Rectal smooth muscle tissue (tissue), 1 donor: ENCODE data around the gene ARID5B.
A peak's percentile ranks its signal among the peaks of the same experiment; 100 is the strongest.

ENCODE experiments used
- H3K27ac ChIP-seq: one replicate; pipeline ENCODE4 v1.7.0; 2013; ENCODE audit warnings: low read depth, low read length, inconsistent platforms
- H3K27me3 ChIP-seq: one replicate; pipeline ENCODE4 v1.7.0; 2013; ENCODE audit warnings: low read length; ENCODE audit not compliant: control insufficient read depth, insufficient read depth
- H3K36me3 ChIP-seq: one replicate; pipeline ENCODE4 v1.7.0; 2013; ENCODE audit warnings: low read length; ENCODE audit not compliant: control insufficient read depth, insufficient read depth
- H3K4me1 ChIP-seq: one replicate; pipeline ENCODE4 v1.7.0; 2013; ENCODE audit warnings: low read length; ENCODE audit not compliant: control insufficient read depth, insufficient read depth
- H3K4me3 ChIP-seq: one replicate; pipeline ENCODE4 v1.7.0; 2013; ENCODE audit warnings: low read length
- H3K9ac ChIP-seq: one replicate; pipeline ENCODE4 v1.7.0; 2013; ENCODE audit warnings: low read length

The ARID5B gene

GRCh38 chr10:62011558-62011957, 110.1 kb downstream of the ARID5B start:
- H3K4me3 ChIP-seq: no peak overlapping the region
- no peak overlapping the region for H3K9ac ChIP-seq
- H3K36me3 ChIP-seq: peaks cover 5% of the 10 kb centered on the region
- no peaks in the 10 kb centered on the region for H3K27me3 ChIP-seq
- H3K4me1 ChIP-seq: peaks cover 3% of the 10 kb centered on the region
- no peak overlapping the region for H3K27ac ChIP-seq

DNA sequence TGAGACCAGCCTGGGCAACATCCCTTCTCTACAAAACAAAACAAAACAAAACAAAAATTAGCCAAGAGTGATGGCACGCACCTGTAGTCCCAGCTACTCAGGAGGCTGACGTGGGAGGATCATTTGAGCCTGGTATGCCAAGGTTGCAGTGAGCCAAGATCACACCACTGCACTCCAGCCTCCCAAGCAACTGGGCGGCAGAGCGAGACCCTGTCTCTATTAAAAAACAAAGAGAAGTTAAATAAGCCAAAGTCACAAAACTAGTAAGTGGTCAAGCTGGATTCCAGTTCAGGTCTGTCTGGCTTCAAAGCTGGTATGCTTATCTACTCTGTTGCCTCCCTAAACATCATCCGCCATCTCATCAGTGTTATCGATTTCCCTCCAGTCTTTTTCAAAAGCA, 110.8 kb downstream of the ARID5B start:
- H3K4me1 ChIP-seq: peaks cover 9% of the 10 kb centered on the region
- no peak overlapping the region for H3K4me3 ChIP-seq
- peaks cover 5% of the 10 kb centered on the region for H3K36me3 ChIP-seq
- H3K27ac ChIP-seq: no peak overlapping the region
- H3K9ac ChIP-seq: no peak overlapping the region
- no peaks in the 10 kb centered on the region for H3K27me3 ChIP-seq

- peaks cover 5% of the 10 kb centered on the region for H3K36me3 ChIP-seq
- no peaks in the 10 kb centered on the region for H3K27me3 ChIP-seq
- peaks cover 22% of the 10 kb centered on the region for H3K4me1 ChIP-seq
- H3K27ac ChIP-seq: no peak overlapping the region
- no peak overlapping the region for H3K9ac ChIP-seq
- H3K4me3 ChIP-seq: no peak overlapping the region
These were observed 113.0 kb downstream of the ARID5B start for GRCh38 chr10:62014510-62014909.

GRCh38 chr10:62015994-62016393, 114.5 kb downstream of the ARID5B start:
- no peak overlapping the region for H3K27ac ChIP-seq
- no peaks in the 10 kb centered on the region for H3K27me3 ChIP-seq
- no peak overlapping the region for H3K4me3 ChIP-seq
- H3K4me1 ChIP-seq: peaks cover 30% of the 10 kb centered on the region
- H3K36me3 ChIP-seq: peaks cover 5% of the 10 kb centered on the region
- H3K9ac ChIP-seq: no peak overlapping the region

DNA sequence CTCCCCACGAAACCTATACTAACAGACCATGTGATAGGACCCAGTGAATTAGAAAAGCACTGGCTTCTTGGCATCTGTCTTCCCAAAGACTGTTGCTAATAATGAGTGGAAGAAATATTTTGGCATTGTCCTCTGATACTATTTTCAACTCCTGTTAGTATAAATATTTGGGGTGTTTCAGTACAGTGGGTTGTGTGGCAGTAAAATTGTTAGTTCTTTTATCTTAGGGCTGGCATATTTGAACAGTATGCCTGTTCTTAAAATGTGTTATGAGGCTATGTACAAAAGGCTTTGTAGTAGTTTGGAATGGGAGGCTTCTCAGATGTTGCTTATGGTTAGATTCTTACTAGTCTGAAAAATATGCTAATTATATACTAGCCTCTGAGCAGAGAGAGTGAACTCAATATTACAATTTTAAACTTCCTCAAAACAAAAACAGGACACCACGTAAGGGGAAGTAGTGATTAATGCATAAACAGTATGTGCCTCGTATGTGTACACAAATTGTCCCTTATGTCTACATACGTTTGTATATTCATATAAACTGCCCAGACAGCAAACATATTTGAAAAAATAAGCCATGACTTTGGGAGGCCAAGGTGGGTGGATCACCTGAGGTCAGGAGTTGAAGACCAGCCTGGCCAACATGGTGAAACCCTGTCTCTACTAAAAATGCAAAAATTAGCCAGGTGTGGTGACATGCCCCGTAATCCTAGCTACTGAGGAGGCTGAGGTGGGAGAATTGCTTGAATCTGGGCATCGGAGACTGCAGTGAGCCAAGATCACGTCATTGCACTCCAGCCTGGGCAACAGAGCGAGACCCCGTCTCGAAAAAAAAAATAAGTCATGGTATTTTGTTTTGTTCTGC, 115.4 kb downstream of the ARID5B start:
- peak overlapping the region; percentile 59 for H3K27ac ChIP-seq

DNA sequence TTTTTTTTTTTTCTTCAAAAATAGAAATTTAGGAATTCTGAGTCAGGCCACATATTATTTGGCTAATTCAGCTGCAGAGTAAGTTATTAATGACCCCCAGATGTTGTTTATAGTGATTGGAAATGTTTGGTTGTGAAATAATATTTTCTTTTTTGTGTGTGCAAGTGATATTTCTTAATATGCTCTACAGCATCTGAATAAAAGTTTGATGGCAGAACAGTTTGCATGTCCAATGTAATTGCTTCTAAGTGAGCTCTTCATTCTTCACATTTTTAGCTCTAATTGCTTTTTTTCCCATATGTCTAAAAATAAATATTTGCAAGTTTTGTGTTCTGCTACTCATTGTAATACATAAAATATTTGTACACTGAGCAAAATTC, 116.0 kb downstream of the ARID5B start:
- H3K27ac ChIP-seq: no peak overlapping the region
- H3K4me1 ChIP-seq: peaks cover 34% of the 10 kb centered on the region

More for the DNA sequence above, 115.4 kb downstream of the ARID5B start:
- Histone ChIP-seq H3K4me1 (peaks cover 32% of the 10 kb centered on the region), H3K36me3 (peaks cover 5% of the 10 kb centered on the region), H3K9ac (no peak overlapping the region), H3K4me3 (peak overlapping the region; percentile 12), H3K27me3 (no peaks in the 10 kb centered on the region)

DNA sequence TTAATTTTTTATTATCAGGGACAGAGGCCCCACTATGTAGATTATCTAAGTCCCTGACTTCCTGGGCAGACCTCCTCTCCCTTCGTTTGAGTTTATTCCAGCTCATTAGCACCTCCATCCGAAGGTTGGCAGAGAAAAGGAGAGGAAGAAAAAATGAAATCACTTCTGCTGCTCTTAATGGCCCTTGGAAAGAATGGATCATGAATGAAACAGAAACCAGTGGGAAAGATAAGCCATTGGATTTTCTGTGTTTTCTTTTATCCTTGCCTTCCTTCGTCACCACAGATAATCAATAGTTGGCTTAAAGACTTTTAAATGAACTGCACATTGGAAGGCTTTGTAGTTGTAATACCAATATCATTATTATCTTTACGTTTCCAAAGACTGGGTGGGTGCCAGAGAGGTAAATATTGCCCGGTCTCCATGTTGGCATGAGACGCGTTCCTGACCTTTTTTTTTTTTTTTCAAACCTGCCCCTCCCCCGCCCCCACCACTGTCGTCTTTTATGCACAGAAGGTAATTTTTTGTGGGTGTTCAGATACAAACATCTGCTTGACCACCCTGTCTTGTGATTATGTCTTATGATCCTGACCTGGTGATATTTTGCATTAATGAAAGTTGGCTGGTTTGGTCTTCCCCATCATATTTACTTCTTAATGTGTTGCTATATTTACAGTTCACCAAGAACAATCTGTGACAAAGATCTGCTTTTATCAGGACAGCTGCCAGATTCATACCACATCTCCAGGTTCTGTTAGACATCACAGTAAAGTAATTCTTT, 116.8 kb downstream of the ARID5B start:
- H3K36me3 ChIP-seq: no peaks in the 10 kb centered on the region
- no peak overlapping the region for H3K27ac ChIP-seq
- H3K27me3 ChIP-seq: no peaks in the 10 kb centered on the region
- no peak overlapping the region for H3K9ac ChIP-seq
- H3K4me3 ChIP-seq: no peak overlapping the region
- H3K4me1 ChIP-seq: peaks cover 34% of the 10 kb centered on the region

More for the DNA sequence above, 116.0 kb downstream of the ARID5B start:
- H3K36me3 ChIP-seq: no peaks in the 10 kb centered on the region
- no peaks in the 10 kb centered on the region for H3K27me3 ChIP-seq
- no peak overlapping the region for H3K9ac ChIP-seq
- H3K4me3 ChIP-seq: no peak overlapping the region

- peak overlapping the region; percentile 45 for H3K27ac ChIP-seq
- H3K9ac ChIP-seq: no peak overlapping the region
- no peaks in the 10 kb centered on the region for H3K36me3 ChIP-seq
- H3K4me3 ChIP-seq: no peak overlapping the region
- H3K27me3 ChIP-seq: no peaks in the 10 kb centered on the region
- peaks cover 34% of the 10 kb centered on the region for H3K4me1 ChIP-seq
These were observed 117.7 kb downstream of the ARID5B start for GRCh38 chr10:62019013-62019684.

- H3K36me3 ChIP-seq: no peaks in the 10 kb centered on the region
- H3K9ac ChIP-seq: no peak overlapping the region
- H3K4me1 ChIP-seq: peaks cover 34% of the 10 kb centered on the region
- no peak overlapping the region for H3K4me3 ChIP-seq
- peak overlapping the region; percentile 45 for H3K27ac ChIP-seq
- no peaks in the 10 kb centered on the region for H3K27me3 ChIP-seq
These were observed 118.3 kb downstream of the ARID5B start for GRCh38 chr10:62019685-62020359.

- H3K27me3 ChIP-seq: no peaks in the 10 kb centered on the region
- H3K4me1 ChIP-seq: peaks cover 34% of the 10 kb centered on the region
- no peak overlapping the region for H3K4me3 ChIP-seq
- no peaks in the 10 kb centered on the region for H3K36me3 ChIP-seq
- H3K9ac ChIP-seq: no peak overlapping the region
- no peak overlapping the region for H3K27ac ChIP-seq
These were observed 119.7 kb downstream of the ARID5B start for GRCh38 chr10:62021128-62021665.

DNA sequence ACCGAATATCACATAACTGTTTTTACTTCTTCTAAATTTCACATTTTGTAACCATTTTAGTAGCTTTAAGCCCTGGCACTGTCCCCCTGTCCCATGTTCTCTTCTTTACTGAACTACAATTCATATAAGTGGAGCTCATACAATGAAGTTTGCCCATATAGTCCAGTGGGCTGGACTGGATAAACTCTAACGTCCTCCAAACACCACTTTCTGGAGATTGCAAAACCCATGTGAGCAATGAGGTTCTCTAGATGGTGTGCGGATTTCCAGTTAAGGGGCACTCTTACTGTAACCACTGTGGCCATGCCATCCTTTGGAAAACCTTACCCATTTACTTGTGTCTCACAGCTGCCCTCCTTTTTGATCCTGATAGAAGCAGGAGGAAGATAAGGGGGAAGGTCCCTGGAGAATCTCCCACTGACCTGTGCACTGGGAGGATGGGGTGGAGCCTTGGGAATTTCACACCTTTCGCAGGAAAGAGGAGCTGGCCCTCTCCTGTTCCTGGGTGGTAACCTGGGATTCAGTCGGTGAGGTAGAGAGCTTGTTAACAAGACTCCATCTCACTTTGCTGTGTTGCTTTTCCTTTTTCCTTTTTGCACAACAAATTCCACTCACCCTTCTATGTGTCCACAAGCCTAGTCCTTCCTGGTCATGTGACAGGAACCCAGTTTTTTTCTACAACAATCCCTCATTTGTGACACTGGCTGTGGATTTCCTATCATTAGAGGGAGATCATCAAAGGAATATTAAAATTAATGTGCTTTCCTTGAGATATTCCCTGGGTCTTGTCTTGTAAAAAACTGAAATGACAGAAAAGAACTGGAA, 120.7 kb downstream of the ARID5B start:
- Histone ChIP-seq H3K9ac (no peak overlapping the region), H3K4me3 (no peak overlapping the region), H3K27ac (no peak overlapping the region), H3K4me1 (peaks cover 25% of the 10 kb centered on the region), H3K36me3 (no peaks in the 10 kb centered on the region), H3K27me3 (no peaks in the 10 kb centered on the region)
